AG09309 (cell line): Measurements from ENCODE around the gene CLEC10A.
"Not testable (repeated sequence)": the region's sequence is repeated elsewhere in the genome, so short reads cannot be mapped to it uniquely, and the experiment has no call there.

Experiments used
- DNase-seq: peaks from one replicate; pipeline ENCODE4 v3.0.0-alpha.2; 2010; ENCODE audit warnings: low read depth
- H3K4me3 ChIP-seq: 2 replicates; pipeline ENCODE4 v1.5.1; 2011; ENCODE audit warnings: mild to moderate bottlenecking, low read depth, low read length, moderate library complexity; ENCODE audit not compliant: control insufficient read depth
- CTCF ChIP-seq: IDR thresholded peaks from 2 replicates; pipeline ENCODE4 v1.5.1; 2011; ENCODE audit warnings: mild to moderate bottlenecking, low read depth, low read length, inconsistent platforms; ENCODE audit not compliant: insufficient read depth, control insufficient read depth; ENCODE audit errors: missing control alignments

CLEC10A gene

GRCh38 chr17:7107795-7108559 is 27.9 kb upstream of the CLEC10A start:
- no peak for DNase-seq
- no peak overlapping the region for H3K4me3 ChIP-seq

GRCh38 chr17:7107012-7107754 is 27.1 kb upstream of the CLEC10A start:
- no peak for DNase-seq
- no peak for TF ChIP-seq CTCF

More at GRCh38 chr17:7107795-7108559, 27.9 kb upstream of the CLEC10A start:
- no peak for TF ChIP-seq CTCF

GRCh38 chr17:7102421-7102820 is 22.4 kb upstream of the CLEC10A start:
- no peak for TF ChIP-seq CTCF
- no peak for DNase-seq

More at GRCh38 chr17:7107012-7107754, 27.1 kb upstream of the CLEC10A start:
- H3K4me3 ChIP-seq = no peak overlapping the region

GRCh38 chr17:7101531-7101930 is 21.5 kb upstream of the CLEC10A start:
- no peak for TF ChIP-seq CTCF
- DNase-seq = no peak
- H3K4me3 ChIP-seq = no peak overlapping the region

More at GRCh38 chr17:7102421-7102820, 22.4 kb upstream of the CLEC10A start:
- no peak overlapping the region for H3K4me3 ChIP-seq

- not testable (repeated sequence) for DNase-seq, H3K4me3 ChIP-seq
Measured at GRCh38 chr17:7100641-7101379, 20.8 kb upstream of the CLEC10A start.

GRCh38 chr17:7098802-7099459 is 18.9 kb upstream of the CLEC10A start:
- H3K4me3 ChIP-seq = no peak overlapping the region
- no peak for TF ChIP-seq CTCF
- no peak for DNase-seq
